ENCODE measurements around the gene PTPRC.

Gene PTPRC

GRCh38 chr1:198620951-198621824 lies 17.7 kb upstream of the PTPRC start:
- peak; percentile 82 for DNase-seq

- DNase-seq: no peak
Observed at GRCh38 chr1:198622001-198622400, 16.8 kb upstream of the PTPRC start.

- DNase-seq: peak; percentile 55
Observed at GRCh38 chr1:198623752-198624647, 14.8 kb upstream of the PTPRC start.

- DNase-seq: peak; percentile 28
Observed at GRCh38 chr1:198624648-198624980, 14.2 kb upstream of the PTPRC start.

DNA sequence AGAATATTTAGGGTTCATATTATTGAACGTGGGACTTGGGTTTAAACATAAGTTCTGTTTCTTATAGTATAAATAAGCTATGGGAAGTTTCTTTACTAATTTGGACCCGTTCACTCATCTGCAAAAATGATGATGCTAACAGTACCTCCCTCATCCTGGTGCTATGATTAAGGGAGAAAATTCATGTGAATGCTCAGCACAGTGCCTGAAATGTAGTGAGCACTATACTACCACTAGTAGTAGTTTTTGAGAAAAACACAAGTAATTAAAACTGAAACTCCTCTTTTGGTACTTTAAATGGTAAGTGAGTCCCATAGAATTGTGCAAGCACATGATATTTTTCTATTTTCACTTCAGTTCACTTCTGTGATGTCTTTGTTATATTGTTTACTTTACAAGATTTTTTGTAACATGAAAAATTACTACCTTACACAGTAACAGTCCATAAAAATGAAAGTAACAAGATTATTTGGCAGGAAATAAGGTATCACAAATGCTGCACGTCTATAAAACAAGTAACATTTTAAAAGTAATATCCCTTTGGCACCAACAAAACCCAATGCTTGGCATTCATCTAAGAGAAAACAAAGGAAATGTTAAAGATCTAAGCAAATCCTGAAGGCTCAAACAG lies 11.3 kb upstream of the PTPRC start:
- DNase-seq: peak; percentile 51

DNA sequence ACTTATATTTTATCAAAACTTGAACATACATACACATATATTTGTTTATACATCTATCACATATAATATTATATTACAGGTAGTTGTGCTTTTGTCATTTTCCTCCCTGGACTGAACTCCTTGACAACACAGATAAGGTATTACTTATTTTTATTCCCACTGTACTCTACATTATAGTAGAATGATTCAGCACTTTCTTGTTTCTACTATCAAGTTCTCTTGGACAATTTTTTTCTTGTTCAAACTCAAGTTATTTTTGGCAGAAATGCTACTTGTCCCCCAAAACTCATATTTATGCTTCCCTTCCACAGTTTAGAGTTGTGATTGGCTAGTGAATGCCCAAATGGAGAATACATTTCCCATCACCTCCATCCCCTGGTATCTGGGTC lies 10.8 kb upstream of the PTPRC start:
- DNase-seq: no peak

DNA sequence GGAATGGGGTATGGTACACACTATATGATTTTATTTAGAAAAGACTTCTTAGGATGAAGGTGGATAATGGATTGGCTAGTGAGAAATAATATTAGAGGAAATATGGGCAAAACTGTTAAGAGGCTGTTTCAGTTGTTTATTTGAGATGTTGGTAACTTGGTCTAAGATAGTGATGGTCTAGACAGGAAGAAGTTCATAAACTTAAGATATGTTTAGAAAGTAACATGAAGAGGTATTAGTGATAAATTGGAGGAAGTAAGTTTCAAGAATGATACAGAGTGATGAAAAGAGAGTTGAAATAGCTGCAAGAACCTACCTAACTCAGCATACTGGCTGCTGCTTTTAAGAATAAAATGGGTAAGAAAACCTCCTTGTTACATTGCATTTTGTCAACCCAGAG lies 9.2 kb upstream of the PTPRC start:
- DNase-seq: no peak

DNA sequence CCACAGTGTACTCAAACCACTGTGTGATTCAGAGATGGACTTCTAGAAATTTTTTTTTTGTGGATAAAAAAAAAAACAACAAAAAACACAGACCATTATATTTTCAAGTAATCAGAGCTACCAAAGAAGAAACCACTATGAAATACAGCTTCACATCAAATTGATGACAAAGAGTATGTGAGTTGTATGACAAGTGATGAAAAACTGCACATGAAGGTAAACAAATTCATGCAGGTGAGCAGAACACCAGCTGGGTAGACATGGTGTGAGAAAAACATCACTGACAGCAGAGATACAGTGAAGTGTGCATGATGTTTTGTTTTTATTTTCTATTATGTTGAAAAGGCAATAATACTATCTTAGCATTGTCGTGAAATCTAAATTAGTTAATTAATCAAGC lies 8.0 kb upstream of the PTPRC start:
- no peak for DNase-seq

- DNase-seq: no peak
Observed at GRCh38 chr1:198631292-198631691, 7.5 kb upstream of the PTPRC start.

GRCh38 chr1:198632007-198632406 lies 6.8 kb upstream of the PTPRC start:
- no peak for DNase-seq

GRCh38 chr1:198633675-198634121 lies 5.1 kb upstream of the PTPRC start:
- peak; percentile 54 for DNase-seq

DNA sequence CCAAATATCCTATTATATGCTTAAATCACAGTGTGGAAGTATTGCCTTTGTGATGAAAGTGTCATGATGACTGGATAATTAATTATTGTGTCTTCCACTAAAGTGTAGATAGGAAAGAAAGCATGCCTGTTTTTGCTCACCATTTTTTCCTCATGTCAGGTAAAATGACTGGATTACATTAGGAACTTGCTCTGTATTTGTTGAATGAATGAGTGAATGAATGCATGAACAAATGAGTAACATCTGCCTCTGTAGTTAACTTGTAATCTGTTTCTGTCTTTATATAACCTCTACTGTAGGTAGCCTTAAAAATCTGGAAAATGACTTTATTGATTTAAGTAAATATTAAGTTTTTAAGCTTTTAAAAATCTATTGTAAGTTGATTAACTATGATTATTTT lies 2.9 kb upstream of the PTPRC start:
- no peak for DNase-seq

- no peak for DNase-seq
Observed at GRCh38 chr1:198636391-198636790, 2.4 kb upstream of the PTPRC start.

DNA sequence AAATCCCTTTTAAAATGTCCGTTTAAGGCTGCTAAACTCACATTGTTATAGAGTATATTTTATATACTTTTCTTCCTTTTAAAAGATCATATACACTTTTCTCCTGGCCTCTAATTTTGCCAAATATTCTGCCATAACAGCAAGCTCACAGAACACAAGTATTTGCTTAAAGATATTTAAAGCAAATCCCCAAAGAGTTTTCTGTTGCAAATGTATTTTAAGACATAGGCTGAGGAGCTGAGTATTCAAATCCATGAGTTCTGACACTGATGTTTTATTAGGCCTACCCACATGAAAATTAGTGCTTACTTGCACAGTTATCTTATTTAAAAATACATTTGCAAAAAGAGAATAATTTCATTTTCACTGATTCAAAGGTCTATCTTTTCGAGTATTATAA lies 1.7 kb upstream of the PTPRC start:
- no peak for DNase-seq

DNA sequence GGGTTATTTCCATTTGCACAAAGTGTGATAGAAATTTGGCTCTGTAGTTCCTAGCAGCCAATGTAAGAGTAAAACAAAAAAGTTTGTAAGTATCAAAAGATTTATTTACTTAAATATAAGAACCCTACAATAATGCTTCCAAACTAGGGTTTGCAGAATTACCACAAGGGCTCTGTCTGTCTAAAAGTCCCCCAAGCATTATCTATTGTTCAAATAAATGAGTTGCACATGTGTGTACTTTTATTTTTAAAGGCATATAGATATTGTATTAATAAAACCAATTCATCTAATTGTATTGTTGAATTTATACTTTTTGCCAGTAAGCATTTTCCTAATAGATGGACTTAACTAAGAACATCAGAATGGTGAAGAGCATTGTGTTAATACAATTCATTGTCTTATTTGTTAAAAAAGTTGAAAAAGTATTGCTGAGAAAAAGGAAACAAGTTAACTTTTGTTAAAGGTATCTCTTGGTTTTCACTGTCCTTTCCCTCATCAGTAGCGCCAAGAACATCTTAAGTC lies 863 bp upstream of the PTPRC start:
- DNase-seq: no peak

- DNase-seq: peak; percentile 44
Observed at GRCh38 chr1:198638441-198638840, 399 bp upstream of the PTPRC start.

GRCh38 chr1:198639671-198640143 lies 867 bp downstream of the PTPRC start:
- DNase-seq: peak; percentile 57

GRCh38 chr1:198640174-198640573 lies 1.3 kb downstream of the PTPRC start:
- no peak for DNase-seq

- peak; percentile 86 for DNase-seq
Observed at GRCh38 chr1:198641501-198641900, 2.7 kb downstream of the PTPRC start.

DNA sequence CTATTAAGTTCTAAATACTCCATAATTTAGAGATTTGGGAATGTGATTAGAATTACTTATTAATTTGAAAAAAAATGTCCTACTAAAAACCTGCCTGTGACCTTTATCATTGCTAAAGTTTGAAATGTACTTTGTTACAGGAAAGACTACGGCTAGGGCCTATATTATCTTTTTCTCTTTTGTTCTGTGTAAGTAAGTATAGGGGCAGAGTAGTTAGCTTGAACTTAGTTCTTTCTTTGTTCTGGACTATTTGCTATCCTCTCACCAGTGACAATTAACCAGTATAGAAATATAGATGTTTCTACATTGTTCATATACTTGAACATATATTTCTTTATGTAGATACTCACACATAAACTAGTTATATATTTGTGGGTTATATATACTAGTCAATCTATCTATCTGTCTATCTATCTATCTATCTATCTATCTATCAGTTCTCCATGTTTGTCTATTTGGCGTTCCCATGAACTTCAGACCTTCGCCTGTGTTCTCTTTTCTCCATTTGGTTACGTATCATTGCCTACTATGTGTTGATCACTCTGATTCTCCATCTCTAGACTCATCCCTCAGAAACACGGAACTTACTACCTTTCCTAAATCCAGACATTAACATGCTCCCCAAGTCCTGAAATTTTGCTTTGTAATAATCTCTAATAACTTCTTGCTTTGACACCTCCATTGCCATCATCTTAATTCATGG lies 3.3 kb downstream of the PTPRC start:
- DNase-seq: peak; percentile 51

DNA sequence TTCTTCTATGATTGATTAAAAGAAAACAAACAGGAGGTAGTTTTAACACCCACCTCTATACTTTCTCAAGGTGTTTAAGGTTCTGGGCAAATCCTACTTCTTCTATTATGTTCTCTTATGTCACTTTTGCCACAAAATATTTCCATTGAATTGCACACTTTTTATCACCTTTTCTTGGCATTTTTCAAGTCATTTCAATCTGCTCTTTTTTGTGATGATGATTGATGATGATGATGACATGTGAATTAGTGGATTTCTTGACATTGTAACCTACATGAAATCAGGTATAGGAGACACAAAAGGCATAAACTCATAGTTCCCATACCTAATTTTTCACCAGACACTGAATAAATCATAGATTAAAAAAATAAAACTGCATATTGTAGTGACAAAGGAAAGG lies 4.1 kb downstream of the PTPRC start:
- no peak for DNase-seq

DNA sequence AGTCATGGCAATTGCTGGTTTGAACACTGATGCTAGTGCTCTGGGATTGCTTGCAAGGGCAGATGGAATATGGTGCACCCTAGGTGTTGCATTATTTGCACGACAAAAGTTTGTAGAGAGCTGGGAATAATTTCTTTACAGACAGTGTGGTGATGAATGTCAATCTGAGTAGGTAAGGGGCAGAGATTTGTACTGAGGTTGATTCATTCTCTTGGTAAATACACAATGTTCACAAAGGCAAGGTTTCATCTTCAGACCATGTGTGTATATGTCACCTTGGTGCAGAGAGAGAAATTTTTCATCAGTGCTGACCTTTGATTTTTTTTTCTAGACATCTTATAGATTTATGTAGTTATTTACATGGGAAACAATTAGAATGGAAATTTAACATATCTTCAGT lies 5.0 kb downstream of the PTPRC start:
- no peak for DNase-seq
